HCEC 1CT (cell line): ENCODE data around the gene DNAH10.
"Not testable (repeated sequence)": the region's sequence is repeated elsewhere in the genome, so short reads cannot be mapped to it uniquely, and the experiment has no call there.

Experiments used
- DNase-seq: peaks from one replicate; pipeline ENCODE4 v3.0.0-alpha.2; 2017

The DNAH10 gene

DNA sequence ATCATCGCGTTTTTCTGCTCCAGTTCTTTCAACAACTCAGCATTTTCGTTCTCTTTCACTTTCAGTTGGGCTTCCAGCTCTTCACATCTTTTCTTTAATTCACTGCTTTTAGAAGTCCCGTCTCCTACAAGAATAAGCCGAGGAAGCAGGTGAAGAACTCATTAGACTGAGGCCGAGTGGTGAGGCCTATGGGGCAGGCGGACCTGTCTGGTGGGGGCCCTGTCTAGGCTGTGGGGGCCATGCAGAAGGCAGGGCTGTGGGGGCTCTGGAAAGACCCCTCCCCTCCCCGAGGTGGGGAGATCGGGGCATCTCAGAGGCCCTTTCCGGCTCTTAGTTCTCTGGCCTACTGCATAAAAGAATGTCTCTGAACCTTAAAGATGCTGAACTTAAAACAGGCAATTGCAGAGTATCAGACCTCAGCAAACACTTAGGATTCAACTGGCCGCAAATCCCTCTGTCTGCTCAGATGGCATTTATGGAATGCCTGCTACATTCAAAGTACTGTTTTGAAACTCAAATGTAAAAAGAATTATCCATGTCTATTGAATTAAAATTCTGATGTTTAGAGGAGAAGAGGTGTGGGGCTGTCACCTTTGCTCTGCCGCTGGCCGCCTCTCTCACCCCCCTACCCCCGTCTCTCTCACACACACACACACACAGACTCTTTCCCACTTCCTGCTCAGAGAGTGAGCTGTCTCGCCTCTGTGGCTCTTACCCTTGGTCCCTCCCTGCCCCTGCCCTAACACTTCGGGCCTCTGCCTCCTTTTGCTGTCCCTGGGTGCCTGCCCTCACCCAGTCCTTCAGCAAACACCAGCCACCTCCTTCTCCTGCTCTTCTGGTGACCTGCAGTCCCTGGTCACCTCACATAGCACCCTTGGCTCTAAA is 175.8 kb downstream of the DNAH10 start:
- no peak for DNase-seq

GRCh38 chr12:123938679-123939480 is 176.8 kb downstream of the DNAH10 start:
- DNase-seq = no peak

- no peak for DNase-seq
These were observed 177.9 kb downstream of the DNAH10 start for GRCh38 chr12:123939716-123940626.

- no peak for DNase-seq
These were observed 178.5 kb downstream of the DNAH10 start for GRCh38 chr12:123940627-123940966.

- DNase-seq = no peak
These were observed 178.9 kb downstream of the DNAH10 start for GRCh38 chr12:123941000-123941399.

- DNase-seq = peak; percentile 9
These were observed 179.6 kb downstream of the DNAH10 start for GRCh38 chr12:123941624-123942237.

- peak; percentile 91 for DNase-seq
These were observed 180.1 kb downstream of the DNAH10 start for GRCh38 chr12:123942238-123942653.

DNA sequence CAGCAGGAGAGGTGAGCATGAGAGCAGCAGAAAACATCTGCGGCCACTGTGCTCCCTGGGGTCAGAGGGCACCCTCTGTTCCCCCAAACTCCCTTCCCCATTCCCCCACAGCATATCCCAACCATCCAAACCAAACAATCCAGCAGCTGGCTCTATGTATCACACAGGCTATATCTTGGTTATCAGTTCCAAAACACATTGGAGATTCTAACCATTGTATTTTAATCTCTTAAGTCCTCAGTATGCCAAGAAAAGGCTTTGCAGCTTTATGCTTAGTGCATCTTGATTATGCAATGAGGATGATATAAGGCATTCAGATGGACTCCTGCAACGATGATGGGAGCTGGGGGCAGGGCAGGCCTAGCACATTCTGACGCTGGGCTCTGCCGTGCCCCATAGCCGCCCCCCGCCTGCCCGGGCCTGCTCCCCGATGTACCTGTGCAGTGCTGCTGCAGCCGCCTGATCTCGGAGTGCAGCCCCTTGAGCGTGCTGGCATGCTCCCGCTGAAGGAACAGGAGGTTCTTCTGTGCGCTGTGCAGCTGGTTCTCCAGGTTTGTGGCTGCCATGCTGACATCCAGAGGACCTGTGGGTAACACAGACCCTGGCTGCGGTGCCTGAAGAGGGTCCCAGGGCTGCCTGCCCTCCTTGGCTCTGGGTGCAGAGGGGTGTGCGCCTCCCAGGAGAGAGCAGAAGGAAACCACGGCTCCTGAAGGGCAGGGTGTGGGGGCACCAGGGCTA is 181.0 kb downstream of the DNAH10 start:
- peak; percentile 67 for DNase-seq

DNA sequence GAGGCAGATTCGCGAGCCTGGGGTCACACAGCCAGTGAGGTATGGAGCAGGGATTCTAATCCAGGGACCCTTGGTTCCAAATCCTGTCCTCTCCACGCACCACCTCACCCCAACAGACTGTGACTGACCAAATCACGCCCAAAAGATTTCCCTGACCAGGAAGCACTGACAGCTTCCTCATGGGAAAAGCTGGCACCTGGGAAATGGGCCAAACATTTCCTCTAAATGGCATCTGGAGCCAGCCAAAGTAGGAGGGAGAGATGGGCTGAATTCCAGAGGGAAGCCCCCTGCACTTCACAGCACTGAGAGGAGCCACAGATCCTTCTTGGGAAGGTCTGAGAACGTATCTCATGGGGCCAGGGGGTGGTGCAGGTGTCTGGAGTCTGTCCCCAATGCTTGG is 181.7 kb downstream of the DNAH10 start:
- no peak for DNase-seq

- DNase-seq = no peak
These were observed 182.6 kb downstream of the DNAH10 start for GRCh38 chr12:123944696-123945095.

- no peak for DNase-seq
These were observed 183.4 kb downstream of the DNAH10 start for GRCh38 chr12:123945287-123946151.

DNA sequence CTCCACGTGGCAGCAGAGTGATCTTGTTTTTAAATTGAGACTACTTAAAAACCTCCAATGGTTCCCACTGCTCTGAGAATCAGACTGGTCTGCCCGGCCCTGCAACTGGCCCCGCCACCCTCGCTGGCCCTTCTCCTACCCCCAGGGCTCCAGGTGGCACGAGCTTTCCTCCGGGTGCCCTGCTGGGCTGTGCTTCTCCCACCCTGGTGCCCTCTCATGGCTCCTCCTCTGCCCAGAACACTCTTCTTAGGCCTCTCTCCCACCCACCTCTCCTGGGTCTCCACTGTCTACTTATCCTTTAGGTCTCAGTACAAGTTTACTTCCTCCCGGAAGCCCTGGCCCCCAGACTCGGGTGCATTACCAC is 184.0 kb downstream of the DNAH10 start:
- DNase-seq = no peak

- not testable (repeated sequence) for DNase-seq
These were observed 184.7 kb downstream of the DNAH10 start for GRCh38 chr12:123946516-123947505.

DNA sequence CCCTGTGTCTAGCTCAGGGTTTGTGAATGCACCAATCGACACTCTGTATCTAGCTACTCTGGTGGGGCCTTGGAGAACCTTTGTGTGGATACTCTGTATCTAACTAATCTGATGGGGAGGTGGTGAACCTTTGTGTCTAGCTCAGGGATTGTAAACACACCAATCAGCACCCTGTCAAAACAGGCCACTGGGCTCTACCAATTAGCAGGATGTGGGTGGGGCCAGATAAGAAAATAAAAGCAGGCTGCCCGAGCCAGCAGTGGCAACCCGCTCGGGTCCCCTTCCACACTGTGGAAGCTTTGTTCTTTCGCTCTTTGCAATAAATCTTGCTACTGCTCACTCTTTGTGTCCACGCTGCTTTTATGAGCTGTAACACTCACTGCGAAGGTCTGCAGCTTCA is 185.4 kb downstream of the DNAH10 start:
- not testable (repeated sequence) for DNase-seq

DNA sequence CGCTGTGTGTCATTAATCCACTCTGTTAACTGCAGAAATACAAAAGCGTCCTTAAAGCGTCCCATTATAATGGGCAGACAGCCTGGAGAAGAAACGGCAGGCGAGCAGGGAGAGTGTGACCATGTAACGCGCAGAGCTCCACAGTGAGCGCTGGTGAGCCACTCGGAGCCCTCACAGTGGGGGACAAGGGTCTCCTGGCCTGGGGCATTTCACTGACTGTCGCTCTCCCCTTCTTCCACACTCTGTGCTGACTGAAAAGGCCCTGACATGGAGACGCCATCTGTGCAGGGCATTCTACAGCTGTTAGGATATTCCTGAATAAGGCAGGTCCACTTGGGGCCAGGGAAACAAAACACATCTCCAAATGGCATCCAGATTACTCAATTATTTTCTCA is 186.3 kb downstream of the DNAH10 start:
- no peak for DNase-seq

DNA sequence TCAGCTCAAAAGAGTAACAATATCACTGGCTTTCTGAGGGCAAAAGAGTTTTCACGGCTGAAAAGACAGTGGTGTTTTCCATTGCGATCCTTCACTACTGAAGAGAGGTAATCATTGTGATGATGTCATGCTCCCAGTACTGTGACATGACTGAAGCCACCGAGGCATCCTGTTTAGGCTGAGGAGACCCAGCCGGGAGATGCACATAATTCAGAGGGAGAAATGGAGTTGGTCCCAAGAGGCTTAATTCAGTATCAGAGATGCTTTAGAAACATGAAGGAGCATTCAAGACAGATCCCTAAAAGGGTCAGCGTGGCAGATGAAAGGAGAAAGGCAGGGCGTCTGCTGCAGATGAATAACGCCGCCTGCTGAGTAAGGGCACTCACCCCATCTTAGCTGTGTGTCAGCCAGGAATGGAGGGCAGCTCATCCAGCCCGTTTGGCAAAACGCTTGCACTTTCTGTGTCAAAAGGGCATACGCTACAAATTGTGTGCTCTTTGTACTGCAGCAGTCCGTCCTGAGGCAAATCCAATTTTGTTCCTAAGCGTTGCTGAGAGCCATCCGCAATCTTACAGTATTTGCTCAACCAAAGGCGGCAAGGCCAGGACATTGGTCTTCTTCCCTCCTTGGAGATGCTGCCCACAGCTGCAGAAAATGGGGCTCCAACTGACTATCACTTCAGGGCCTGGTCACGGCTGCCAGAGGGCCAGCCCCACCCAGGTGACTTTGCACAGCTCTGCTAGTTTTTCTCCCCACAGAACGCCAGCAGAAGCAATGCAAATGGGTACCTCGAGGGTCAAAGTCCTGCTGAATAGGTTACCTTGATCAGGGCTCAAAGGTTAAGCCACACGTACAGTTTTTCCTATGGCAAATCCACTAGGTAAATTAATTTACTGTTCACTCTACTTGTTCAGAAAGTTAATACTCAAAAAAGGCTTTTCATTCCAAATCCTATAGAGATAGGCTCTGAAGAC is 187.0 kb downstream of the DNAH10 start:
- no peak for DNase-seq

GRCh38 chr12:123949770-123950165 is 187.7 kb downstream of the DNAH10 start:
- DNase-seq = no peak
